Body of pancreas (tissue), 4 donors: ENCODE measurements around the gene PLEKHG3.

ENCODE experiments used
- CTCF ChIP-seq, 7 experiments: fragments of 450-650 bp in 4 of 7; fragments of 200-600 bp in 3 of 7; sonication (generic) in 3 of 7; IDR thresholded peaks; one replicate each; pipeline ENCODE4 v1.5.1; 2016 to 2019; ENCODE audit warnings: antibody characterized with exemption in 7 of 7
- POLR2A ChIP-seq, 3 donors: fragments of 450-650 bp; IDR thresholded peaks; one replicate each; pipeline ENCODE4 v1.6.1; 2016; ENCODE audit warnings: antibody characterized with exemption in 3 of 3, mild to moderate bottlenecking in 2 of 3

GRCh38 chr14:64728106-64728505 lies 23.9 kb downstream of the PLEKHG3 start:
- TF ChIP-seq CTCF (IDR thresholded peaks at IDR 0.05): no peak
- TF ChIP-seq POLR2A (IDR thresholded peaks at IDR 0.05): no peak
